NCI-H2227 (cell line): ENCODE results near the gene TMEM95.
A peak's percentile ranks its signal among the peaks of the same experiment; 100 is the strongest.

Experiments used
- DNase-seq: peaks from one replicate; lab custom pipeline; 2025; ENCODE audit not compliant: unreplicated experiment; lab: John Stamatoyannopoulos, UW

Gene TMEM95

GRCh38 chr17:7403977-7404736 is 49.2 kb downstream of the TMEM95 start, which contains the start of gene TMEM256:
TMEM256 (minus strand) TSS chr17:7404097; CDS start chr17:7404084, 13 bp downstream.
- DNase-seq = peak; percentile 97

DNA sequence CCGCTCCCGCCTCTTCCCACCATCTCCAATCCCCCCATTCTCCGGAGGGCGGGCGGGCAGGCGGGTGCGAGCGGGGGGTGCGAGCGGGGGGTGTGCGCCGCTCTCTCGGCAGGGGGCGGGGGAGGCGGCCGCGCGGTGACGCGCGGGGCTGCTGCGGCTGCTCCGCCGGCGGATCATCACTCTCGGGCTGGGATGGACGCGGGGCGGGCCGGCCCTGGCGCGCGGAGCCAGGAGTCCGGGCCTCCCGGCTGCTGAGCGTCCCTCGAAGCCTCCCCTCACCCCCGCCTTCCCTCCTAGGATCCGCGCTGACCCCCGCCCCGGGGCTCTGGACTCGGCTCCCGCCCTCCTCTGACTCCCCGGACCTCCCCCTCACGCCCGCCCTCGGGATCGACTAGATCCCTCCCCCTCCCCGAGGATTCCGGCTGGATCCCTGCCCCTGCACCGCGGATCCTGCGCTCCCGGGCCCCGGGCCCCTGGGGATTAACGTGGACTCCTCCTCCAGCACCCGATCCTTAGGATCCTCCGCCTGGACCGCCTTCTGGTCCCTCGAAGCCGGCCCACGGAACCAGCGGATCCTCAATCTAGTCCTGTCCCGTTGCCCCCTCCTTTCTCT is 49.9 kb downstream of the TMEM95 start:
- peak; percentile 62 for DNase-seq

DNA sequence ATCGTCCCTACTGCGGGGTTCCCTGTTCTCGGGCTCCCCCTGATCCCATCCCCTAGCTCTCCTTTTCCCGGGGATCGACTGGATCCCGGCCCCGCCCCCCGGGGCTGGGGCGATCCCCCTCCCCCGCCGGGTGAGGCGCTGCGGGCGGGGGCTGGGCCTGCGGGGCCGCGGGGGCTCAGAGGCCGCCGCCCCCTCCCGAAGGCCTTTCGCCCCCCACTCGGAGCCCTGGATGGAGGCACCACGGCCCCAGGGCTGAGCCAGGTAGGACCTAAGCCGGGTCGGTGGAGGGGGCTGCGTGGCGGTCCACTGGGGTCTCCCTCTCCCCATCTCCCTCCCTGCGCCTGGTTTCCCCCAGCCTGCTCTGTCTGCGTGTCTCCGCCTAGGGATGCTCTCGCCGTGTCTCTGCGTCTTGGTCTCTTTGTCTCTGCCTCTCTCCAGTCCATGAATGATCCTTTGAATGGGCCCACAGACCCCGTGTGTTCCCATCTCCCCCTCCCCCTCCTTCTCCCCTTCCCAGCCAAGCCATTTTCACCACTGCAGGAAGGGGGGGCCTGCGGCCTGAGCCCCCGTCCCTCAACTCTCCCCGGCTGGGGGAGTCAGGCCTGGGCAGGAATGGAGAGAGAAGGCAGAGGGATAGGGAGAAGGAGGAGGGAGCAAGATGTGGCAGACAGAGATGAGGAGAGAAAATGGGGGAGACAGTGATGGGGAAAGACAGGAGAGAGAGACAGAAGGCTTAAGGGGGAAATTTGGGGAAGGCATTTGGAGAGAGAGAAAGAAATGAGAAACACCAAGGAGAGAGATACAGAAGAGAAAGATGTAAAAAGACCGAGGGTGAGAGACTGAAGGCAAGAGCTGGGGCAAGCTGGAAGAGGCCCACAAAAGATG is 50.6 kb downstream of the TMEM95 start:
- DNase-seq = peak; percentile 35

- DNase-seq = no peak
These were observed 51.4 kb downstream of the TMEM95 start for GRCh38 chr17:7406235-7406825.
